Limb (tissue), 2 donors: ENCODE data around the gene NFE2L3.
"Not testable (repeated sequence)": the region's sequence is repeated elsewhere in the genome, so short reads cannot be mapped to it uniquely, and the experiment has no call there.

Source experiments
- DNase-seq, 2 donors: peaks; one replicate each; pipeline ENCODE4 v3.0.0-alpha.2; 2016; ENCODE audit errors: extremely low spot score in 2 of 2

NFE2L3 gene

DNA sequence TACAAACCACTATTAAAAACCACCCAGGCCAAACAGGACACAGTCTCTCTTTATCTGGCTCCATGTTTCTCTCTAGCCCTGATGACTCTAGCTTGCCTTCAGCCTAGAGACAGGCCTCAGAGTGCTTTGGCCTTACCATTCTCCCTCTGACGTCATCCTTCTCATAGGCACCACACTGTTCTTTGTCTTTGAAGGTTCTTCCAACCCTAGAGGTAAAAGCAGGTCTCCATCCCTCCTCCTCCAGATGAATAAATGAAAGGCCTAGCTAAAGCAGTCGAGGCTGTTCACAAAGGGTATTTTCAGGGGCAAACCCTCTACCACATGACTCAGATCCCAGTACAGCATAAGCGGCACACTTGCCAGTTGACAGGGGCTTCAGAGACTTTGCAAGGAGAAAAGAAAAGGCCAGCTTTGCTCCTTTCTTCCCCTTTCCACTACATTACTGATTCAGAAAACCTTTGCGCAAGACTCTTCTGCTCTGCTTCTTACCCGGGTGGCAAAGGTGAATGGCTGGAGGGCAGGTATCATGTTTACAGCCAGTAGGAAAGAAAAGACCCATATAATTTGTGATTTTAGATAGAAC, 14.8 kb downstream of the NFE2L3 start:
- DNase-seq, result no peak

DNA sequence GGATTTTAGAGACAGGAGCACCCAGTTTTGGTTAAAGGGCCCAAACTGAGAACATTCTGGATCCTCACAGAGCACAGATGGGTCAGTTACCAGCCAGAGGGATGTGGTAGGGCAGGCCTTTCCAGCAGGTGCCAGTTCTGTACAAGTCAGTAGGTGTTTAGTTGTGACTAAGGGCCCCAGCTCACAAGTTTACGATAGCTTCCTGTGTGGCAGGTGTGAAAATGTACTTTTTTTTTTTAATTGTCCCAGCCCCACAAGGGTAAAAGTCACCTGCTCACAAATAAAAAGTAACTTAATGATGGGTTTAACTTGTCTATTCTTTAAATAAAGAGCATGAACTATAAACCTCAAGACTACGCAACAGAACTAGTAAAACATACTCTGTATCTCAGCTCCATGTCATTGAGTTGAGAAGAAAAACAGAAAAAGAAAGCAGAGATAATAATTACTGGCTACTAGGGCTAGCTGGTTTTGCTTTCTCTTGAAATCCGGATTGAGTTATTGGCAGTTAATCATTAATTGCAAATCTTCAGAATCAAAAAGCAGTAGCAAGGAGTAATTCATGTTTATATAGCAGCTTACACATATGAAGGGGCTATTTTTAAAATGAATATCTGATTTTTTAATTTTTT, 15.4 kb downstream of the NFE2L3 start:
- DNase-seq, result no peak

DNA sequence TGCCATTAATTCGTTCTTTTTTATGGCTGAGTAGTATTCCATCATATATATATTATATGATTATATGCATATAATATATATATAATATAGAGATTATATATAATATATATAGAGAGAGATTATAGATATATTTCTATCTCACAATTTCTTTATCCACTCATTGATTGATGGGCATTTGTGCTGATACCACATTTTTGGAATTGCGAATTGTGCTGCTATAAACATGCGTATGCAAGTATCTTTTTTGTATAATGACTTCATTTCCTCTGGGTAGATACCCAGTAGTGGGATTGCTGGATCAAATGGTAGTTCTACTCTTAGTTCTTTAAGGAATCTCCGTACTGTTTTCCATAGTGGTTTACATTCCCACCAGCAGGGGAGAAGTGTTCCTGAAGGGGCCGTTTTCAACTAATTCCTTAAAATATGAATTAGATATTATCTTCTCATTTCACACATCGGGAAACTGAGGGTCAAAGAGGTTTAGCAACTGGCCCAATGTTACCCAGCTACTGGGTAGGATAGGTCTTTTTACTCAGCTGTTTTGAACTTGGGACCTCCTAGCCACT, 16.5 kb downstream of the NFE2L3 start:
- DNase-seq, result no peak

- DNase-seq, result no peak
Observed at GRCh38 chr7:26169271-26169670, 17.3 kb downstream of the NFE2L3 start.

- no peak for DNase-seq
Observed at GRCh38 chr7:26170663-26171062, 18.7 kb downstream of the NFE2L3 start.

- DNase-seq, result no peak
Observed at GRCh38 chr7:26171601-26172000, 19.6 kb downstream of the NFE2L3 start.

DNA sequence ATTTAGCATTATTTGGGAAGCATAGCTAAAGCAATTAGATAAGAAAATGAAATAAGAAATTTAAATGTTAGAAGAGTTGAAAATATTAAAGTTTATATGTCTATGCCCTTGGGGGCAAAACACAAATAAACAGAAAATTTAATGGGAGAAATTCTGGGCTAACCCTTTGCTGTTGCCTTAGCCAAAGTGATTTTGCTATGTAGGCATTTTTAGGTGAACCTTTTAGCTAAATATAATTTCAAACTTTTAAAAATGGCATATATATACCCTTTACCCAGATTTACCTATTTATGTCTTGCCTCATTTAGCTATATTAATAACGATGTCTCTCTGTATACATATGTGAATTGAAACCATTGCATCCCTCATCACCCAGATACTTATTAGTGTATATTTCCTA, 20.1 kb downstream of the NFE2L3 start:
- DNase-seq, result no peak

- not testable (repeated sequence) for DNase-seq
Observed at GRCh38 chr7:26175903-26176302, 23.9 kb downstream of the NFE2L3 start.

DNA sequence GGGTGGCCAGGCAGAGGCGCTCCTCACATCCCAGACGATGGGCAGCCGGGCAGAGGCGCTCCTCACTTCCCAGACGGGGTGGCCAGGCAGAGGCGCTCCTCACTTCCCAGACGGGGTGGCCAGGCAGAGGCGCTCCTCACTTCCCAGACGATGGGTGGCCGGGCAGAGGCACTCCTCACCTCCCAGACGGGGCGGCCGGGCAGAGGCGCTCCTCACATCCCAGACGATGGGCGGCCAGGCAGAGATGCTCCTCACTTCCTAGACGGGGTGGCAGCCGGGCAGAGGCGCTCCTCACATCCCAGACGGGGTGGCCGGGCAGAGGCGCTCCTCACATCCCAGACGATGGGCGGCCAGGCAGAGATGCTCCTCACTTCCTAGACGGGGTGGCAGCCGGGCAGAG, 24.7 kb downstream of the NFE2L3 start:
- not testable (repeated sequence) for DNase-seq

- DNase-seq, result not testable (repeated sequence)
Observed at GRCh38 chr7:26177269-26177668, 25.3 kb downstream of the NFE2L3 start.

GRCh38 chr7:26178272-26178960, 26.4 kb downstream of the NFE2L3 start:
- DNase-seq, result no peak

GRCh38 chr7:26179422-26179821, 27.4 kb downstream of the NFE2L3 start:
- no peak for DNase-seq

DNA sequence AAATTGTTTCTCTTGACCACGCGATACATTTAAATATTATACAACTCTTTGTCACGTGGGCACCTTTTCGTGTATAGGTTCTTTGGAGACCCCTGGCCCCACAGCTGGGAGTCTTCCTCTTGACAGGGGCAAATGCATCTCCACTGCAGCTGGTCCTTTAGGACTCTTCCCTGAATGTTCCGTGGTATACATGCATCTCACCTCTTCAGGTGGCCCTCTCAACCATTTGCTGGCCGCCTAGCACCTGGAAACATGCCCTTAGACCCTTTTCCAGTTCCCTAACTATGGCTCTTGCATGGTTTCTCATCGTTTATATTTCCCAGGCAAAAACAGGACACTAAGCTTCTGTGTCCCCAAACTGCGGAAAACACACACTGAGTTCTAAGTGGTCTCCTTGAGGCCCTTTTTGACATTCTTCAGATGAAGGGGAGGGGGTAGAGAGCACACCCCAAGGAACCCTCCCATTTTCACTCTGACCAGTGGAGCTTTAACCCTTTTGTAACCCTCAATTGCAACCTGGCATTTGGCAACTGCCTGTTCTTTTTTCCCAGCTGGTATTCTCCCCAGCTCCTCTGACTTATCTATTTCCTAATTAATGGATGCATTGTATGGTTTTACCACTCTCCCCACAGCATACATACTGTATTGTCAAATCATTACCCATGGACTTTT, 28.0 kb downstream of the NFE2L3 start:
- no peak for DNase-seq

- DNase-seq, result no peak
Observed at GRCh38 chr7:26180792-26181198, 28.8 kb downstream of the NFE2L3 start.

GRCh38 chr7:26181474-26182227, 29.7 kb downstream of the NFE2L3 start:
- no peak for DNase-seq

- DNase-seq, result no peak
Observed at GRCh38 chr7:26182283-26182682, 30.3 kb downstream of the NFE2L3 start.

DNA sequence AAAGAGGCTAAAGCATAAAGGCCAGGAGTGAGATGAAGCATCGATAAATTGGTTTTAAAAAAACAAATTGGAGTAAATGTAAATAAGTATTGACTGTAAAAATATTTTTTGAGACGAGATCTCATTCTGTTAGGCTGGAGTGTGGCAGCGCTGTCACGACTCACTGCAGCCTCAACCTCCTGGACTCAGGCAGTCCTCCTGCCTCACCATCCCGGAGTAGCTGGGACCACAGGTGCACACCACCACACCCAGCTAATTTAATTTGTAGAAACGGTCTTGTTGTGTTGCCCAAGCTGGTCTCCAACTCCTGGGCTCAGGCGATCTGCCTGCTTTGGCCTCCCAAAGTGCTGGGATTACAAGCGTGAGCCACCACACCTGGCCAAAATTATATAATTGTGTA, 30.7 kb downstream of the NFE2L3 start:
- no peak for DNase-seq

DNA sequence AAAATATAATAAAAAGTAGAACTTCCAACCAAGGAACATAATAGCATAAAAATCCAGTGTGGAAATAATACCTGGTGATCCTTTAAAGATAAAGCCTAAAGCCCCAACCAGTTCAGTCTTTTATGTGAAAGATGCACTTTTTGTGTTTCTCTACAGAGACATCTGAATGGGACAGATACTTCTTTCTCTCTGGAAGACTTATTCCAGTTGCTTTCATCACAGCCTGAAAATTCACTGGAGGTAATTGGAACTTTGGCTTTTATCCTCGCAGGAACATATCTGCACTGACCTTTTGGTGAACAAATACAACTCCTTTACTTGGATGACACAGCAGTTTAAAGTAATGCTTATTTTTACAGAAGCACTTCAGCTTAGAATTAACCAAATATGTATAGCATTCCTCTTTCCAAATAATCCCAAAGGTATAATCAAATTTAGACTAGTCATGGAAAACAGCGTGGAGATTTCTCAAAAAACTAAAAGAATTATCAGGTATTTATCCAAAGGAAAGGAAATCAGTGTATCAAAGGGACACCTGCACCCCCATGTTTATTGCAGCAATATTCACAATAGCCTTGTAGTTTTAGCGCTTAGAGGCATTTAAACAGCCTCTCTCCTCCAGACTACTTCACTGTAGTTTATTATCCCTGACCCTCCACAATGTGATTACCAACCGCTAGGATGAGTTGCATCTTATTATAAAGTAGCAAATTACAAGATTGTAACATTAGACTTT, 31.7 kb downstream of the NFE2L3 start:
- no peak for DNase-seq

GRCh38 chr7:26184281-26185101, 32.5 kb downstream of the NFE2L3 start:
- not testable (repeated sequence) for DNase-seq
